ENCODE data around the gene MYO15B.

MYO15B gene

GRCh38 chr17:75627094-75627493 is 39.5 kb downstream of the MYO15B start:
- H3K4me1 ChIP-seq (ENCODE audit: control extremely low read depth in 1 of 4, control insufficient read depth in 4 of 4, insufficient read depth in 4 of 4, low read length in 3 of 4) = peaks cover 0 to 2% (median 0%) of the 10 kb centered on the region in 4 experiments
- 100% methylated on average over 1 of the region's 10 CpGs for WGBS (ENCODE audit: insufficient coverage)
- no peaks in the 10 kb centered on the region for H3K27me3 ChIP-seq (replicated peaks in 2 of 5; ENCODE audit: control insufficient read depth in 4 of 5, insufficient read depth in 5 of 5, low read length in 4 of 5)
- no peak for DNase-seq
- H3K36me3 ChIP-seq (ENCODE audit: control insufficient read depth in 4 of 4, insufficient read depth in 4 of 4, low read length in 3 of 4) = peaks cover 4 to 74% (median 49%) of the 10 kb centered on the region in 4 experiments
- CTCF ChIA-PET = interaction anchor here (4.6 to 29.3 kb wide), 3 partner anchors 15 to 120 kb away, joined by 26 to 834 read pairs (median 229); a partner anchor contains a TSS
- no peaks in the 10 kb centered on the region for H3K9me3 ChIP-seq (ENCODE audit: control extremely low read depth in 1 of 5, control insufficient read depth in 4 of 5, insufficient read depth in 2 of 5, low read depth in 1 of 5, low read length in 4 of 5)
- POLR2A ChIA-PET = interaction anchor here (0.7 kb wide), 2 partner anchors 24 to 660 kb away, joined by 4 to 5 read pairs; no protein-coding TSS in a partner anchor
- peak overlapping the region in 1 of 2 experiments; percentile 32 for H3K27ac ChIP-seq (ENCODE audit: insufficient read depth in 1 of 2, low read depth in 1 of 2, low read length in 2 of 2, poor library complexity in 1 of 2, severe bottlenecking in 2 of 2)
- no peak overlapping the region for H3K4me3 ChIP-seq (ENCODE audit: control insufficient read depth in 1 of 7, extremely low read depth in 1 of 7, insufficient read depth in 4 of 7, low read depth in 2 of 7, low read length in 6 of 7)

DNA sequence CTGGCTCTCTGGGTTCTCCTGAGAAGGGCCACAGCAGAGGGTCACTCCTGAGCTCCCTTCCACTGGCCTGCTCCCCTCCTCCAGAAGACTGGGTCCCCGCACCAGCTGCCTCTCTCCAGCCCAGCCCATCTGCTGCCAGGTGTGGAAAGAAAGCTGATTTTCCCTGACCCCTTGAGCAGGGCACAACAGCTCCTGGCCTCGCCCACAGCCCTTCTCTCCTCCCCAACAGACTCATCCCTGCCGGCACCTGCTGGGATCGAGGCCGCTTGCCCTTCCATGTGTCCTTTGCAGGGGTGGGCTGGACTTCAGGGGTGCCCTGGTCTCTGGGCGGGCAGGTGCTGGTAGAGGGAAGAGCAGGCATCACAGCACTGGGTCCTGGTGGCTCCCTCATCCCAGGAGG is 40.8 kb downstream of the MYO15B start:
- H3K36me3 ChIP-seq (ENCODE audit: control insufficient read depth in 4 of 4, insufficient read depth in 4 of 4, low read length in 3 of 4) = peaks cover 4 to 68% (median 45%) of the 10 kb centered on the region in 4 experiments
- H3K4me3 ChIP-seq (ENCODE audit: control insufficient read depth in 1 of 7, extremely low read depth in 1 of 7, insufficient read depth in 4 of 7, low read depth in 2 of 7, low read length in 6 of 7) = no peak overlapping the region
- no peaks in the 10 kb centered on the region for H3K9me3 ChIP-seq (ENCODE audit: control extremely low read depth in 1 of 5, control insufficient read depth in 4 of 5, insufficient read depth in 2 of 5, low read depth in 1 of 5, low read length in 4 of 5)
- no peaks in the 10 kb centered on the region for H3K27me3 ChIP-seq (replicated peaks in 2 of 5; ENCODE audit: control insufficient read depth in 4 of 5, insufficient read depth in 5 of 5, low read length in 4 of 5)
- H3K4me1 ChIP-seq (ENCODE audit: control extremely low read depth in 1 of 4, control insufficient read depth in 4 of 4, insufficient read depth in 4 of 4, low read length in 3 of 4) = peaks cover 0 to 12% (median 7%) of the 10 kb centered on the region in 4 experiments
- DNase-seq = no peak
- POLR2A ChIA-PET = no interaction called here
- H3K27ac ChIP-seq (ENCODE audit: insufficient read depth in 1 of 2, low read depth in 1 of 2, low read length in 2 of 2, poor library complexity in 1 of 2, severe bottlenecking in 2 of 2) = no peak overlapping the region
- WGBS (ENCODE audit: insufficient coverage) = 92% methylated on average over 6 of the region's 6 CpGs
- CTCF ChIA-PET = interaction anchor here (1.0 to 29.3 kb wide), 5 partner anchors 9 to 119 kb away, joined by 3 to 834 read pairs (median 7); a partner anchor contains a TSS

GRCh38 chr17:75629157-75629556 is 41.6 kb downstream of the MYO15B start:
- no peak overlapping the region for H3K4me3 ChIP-seq (ENCODE audit: control insufficient read depth in 1 of 7, extremely low read depth in 1 of 7, insufficient read depth in 4 of 7, low read depth in 2 of 7, low read length in 6 of 7)
- WGBS (ENCODE audit: insufficient coverage) = 88% methylated on average over 11 of the region's 14 CpGs
- H3K4me1 ChIP-seq (ENCODE audit: control extremely low read depth in 1 of 4, control insufficient read depth in 4 of 4, insufficient read depth in 4 of 4, low read length in 3 of 4) = peaks cover 0 to 19% (median 14%) of the 10 kb centered on the region in 4 experiments
- DNase-seq = no peak
- H3K9me3 ChIP-seq (ENCODE audit: control extremely low read depth in 1 of 5, control insufficient read depth in 4 of 5, insufficient read depth in 2 of 5, low read depth in 1 of 5, low read length in 4 of 5) = no peaks in the 10 kb centered on the region
- ChIA-PET POLR2A (no interaction called here), CTCF (interaction anchor here (1.1 to 29.3 kb wide), 8 partner anchors 8 to 124 kb away, joined by 5 to 834 read pairs (median 6); a partner anchor contains a TSS)
- no peak overlapping the region for H3K27ac ChIP-seq (ENCODE audit: insufficient read depth in 1 of 2, low read depth in 1 of 2, low read length in 2 of 2, poor library complexity in 1 of 2, severe bottlenecking in 2 of 2)
- peaks cover 4 to 66% (median 40%) of the 10 kb centered on the region in 4 experiments for H3K36me3 ChIP-seq (ENCODE audit: control insufficient read depth in 4 of 4, insufficient read depth in 4 of 4, low read length in 3 of 4)
- no peaks in the 10 kb centered on the region for H3K27me3 ChIP-seq (replicated peaks in 2 of 5; ENCODE audit: control insufficient read depth in 4 of 5, insufficient read depth in 5 of 5, low read length in 4 of 5)

- DNase-seq = no peak
- 96% methylated on average over 15 of the region's 26 CpGs for WGBS (ENCODE audit: insufficient coverage)
- H3K4me1 ChIP-seq (ENCODE audit: control extremely low read depth in 1 of 4, control insufficient read depth in 4 of 4, insufficient read depth in 4 of 4, low read length in 3 of 4) = peaks cover 0 to 30% (median 24%) of the 10 kb centered on the region in 4 experiments
- no peak overlapping the region for H3K4me3 ChIP-seq (ENCODE audit: control insufficient read depth in 1 of 7, extremely low read depth in 1 of 7, insufficient read depth in 4 of 7, low read depth in 2 of 7, low read length in 6 of 7)
- ChIA-PET POLR2A (no interaction called here), CTCF (interaction anchor here (0.6 to 29.3 kb wide), 9 partner anchors 11 to 123 kb away, joined by 3 to 834 read pairs (median 6); a partner anchor contains a TSS)
- H3K36me3 ChIP-seq (ENCODE audit: control insufficient read depth in 4 of 4, insufficient read depth in 4 of 4, low read length in 3 of 4) = peaks cover 2 to 56% (median 32%) of the 10 kb centered on the region in 4 experiments
- H3K9me3 ChIP-seq (ENCODE audit: control extremely low read depth in 1 of 5, control insufficient read depth in 4 of 5, insufficient read depth in 2 of 5, low read depth in 1 of 5, low read length in 4 of 5) = no peaks in the 10 kb centered on the region
- no peak overlapping the region for H3K27ac ChIP-seq (ENCODE audit: insufficient read depth in 1 of 2, low read depth in 1 of 2, low read length in 2 of 2, poor library complexity in 1 of 2, severe bottlenecking in 2 of 2)
- no peaks in the 10 kb centered on the region for H3K27me3 ChIP-seq (replicated peaks in 2 of 5; ENCODE audit: control insufficient read depth in 4 of 5, insufficient read depth in 5 of 5, low read length in 4 of 5)
Measured at GRCh38 chr17:75630071-75630917, 42.7 kb downstream of the MYO15B start.

DNA sequence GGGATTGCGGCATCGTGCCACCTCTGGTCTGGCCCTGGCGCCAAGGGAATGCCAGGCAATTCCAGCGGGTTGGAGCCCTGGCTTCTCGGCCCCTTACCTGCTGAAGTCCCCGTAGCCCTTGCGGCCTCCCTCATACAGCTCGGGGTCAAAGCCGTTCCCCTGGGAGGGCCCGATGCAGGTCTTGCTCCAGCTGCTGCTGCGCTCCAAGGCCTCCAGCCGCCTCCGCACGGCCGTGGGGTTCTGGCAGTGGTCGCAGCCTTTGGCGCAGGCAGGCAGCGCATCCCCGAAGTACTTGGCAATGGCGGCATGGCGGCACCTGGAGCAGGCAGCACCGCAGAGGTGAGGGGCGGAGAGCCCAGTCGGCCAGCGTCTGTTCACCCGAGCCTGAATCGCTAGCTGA is 43.8 kb downstream of the MYO15B start:
- no peak for DNase-seq
- ChIA-PET CTCF (interaction anchor here (1.3 to 29.3 kb wide), 6 partner anchors 10 to 116 kb away, joined by 5 to 834 read pairs (median 21); a partner anchor contains a TSS), POLR2A (no interaction called here)
- Histone ChIP-seq H3K36me3 (ENCODE audit: control insufficient read depth in 4 of 4, insufficient read depth in 4 of 4, low read length in 3 of 4) (peaks cover 2 to 46% (median 23%) of the 10 kb centered on the region in 4 experiments), H3K4me3 (ENCODE audit: control insufficient read depth in 1 of 7, extremely low read depth in 1 of 7, insufficient read depth in 4 of 7, low read depth in 2 of 7, low read length in 6 of 7) (no peak overlapping the region), H3K27me3 (replicated peaks in 2 of 5; ENCODE audit: control insufficient read depth in 4 of 5, insufficient read depth in 5 of 5, low read length in 4 of 5) (no peaks in the 10 kb centered on the region), H3K4me1 (ENCODE audit: control extremely low read depth in 1 of 4, control insufficient read depth in 4 of 4, insufficient read depth in 4 of 4, low read length in 3 of 4) (peaks cover 0 to 39% (median 33%) of the 10 kb centered on the region in 4 experiments), H3K9me3 (ENCODE audit: control extremely low read depth in 1 of 5, control insufficient read depth in 4 of 5, insufficient read depth in 2 of 5, low read depth in 1 of 5, low read length in 4 of 5) (no peaks in the 10 kb centered on the region), H3K27ac (ENCODE audit: insufficient read depth in 1 of 2, low read depth in 1 of 2, low read length in 2 of 2, poor library complexity in 1 of 2, severe bottlenecking in 2 of 2) (no peak overlapping the region)
- WGBS (ENCODE audit: insufficient coverage) = 97% methylated on average over 24 of the region's 27 CpGs

DNA sequence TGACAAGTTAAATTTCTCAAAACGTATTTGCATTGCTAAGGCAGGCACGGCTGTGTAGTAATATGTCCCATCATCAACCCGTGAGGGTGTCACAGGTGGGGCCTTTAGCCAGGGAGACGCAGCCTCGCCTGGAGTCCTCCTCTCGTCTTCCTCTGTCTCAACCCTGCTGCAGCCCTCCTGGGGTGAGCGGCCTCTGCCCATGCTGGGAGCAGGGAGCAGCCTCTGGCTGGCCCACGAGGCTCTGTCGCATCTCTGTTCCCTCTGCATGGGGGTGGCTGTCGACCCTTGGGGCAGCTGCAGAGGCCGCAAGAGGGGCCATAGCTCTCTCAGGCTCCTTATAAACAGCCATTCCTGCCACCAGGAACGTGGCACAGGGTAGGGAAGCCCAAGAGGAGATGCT is 44.8 kb downstream of the MYO15B start:
- H3K4me1 ChIP-seq (ENCODE audit: control extremely low read depth in 1 of 4, control insufficient read depth in 4 of 4, insufficient read depth in 4 of 4, low read length in 3 of 4) = peaks cover 0 to 44% (median 36%) of the 10 kb centered on the region in 4 experiments
- POLR2A ChIA-PET = interaction anchor here (1.0 to 2.0 kb wide), 3 partner anchors 14 to 22 kb away, joined by 4 to 12 read pairs (median 7); a partner anchor contains a TSS
- no peak for DNase-seq
- H3K36me3 ChIP-seq (ENCODE audit: control insufficient read depth in 4 of 4, insufficient read depth in 4 of 4, low read length in 3 of 4) = peaks cover 0 to 37% (median 15%) of the 10 kb centered on the region in 4 experiments
- no peak overlapping the region for H3K4me3 ChIP-seq (ENCODE audit: control insufficient read depth in 1 of 7, extremely low read depth in 1 of 7, insufficient read depth in 4 of 7, low read depth in 2 of 7, low read length in 6 of 7)
- no peaks in the 10 kb centered on the region for H3K9me3 ChIP-seq (ENCODE audit: control extremely low read depth in 1 of 5, control insufficient read depth in 4 of 5, insufficient read depth in 2 of 5, low read depth in 1 of 5, low read length in 4 of 5)
- 92% methylated on average over 12 of the region's 12 CpGs for WGBS (ENCODE audit: insufficient coverage)
- H3K27me3 ChIP-seq (replicated peaks in 2 of 5; ENCODE audit: control insufficient read depth in 4 of 5, insufficient read depth in 5 of 5, low read length in 4 of 5) = no peaks in the 10 kb centered on the region
- no peak overlapping the region for H3K27ac ChIP-seq (ENCODE audit: insufficient read depth in 1 of 2, low read depth in 1 of 2, low read length in 2 of 2, poor library complexity in 1 of 2, severe bottlenecking in 2 of 2)
- CTCF ChIA-PET = interaction anchor here (0.7 to 29.3 kb wide), 27 partner anchors 8 to 143 kb away, joined by 3 to 834 read pairs (median 8); a partner anchor contains a TSS

All from common myeloid progenitor, CD34-positive (primary cell).